Uterus (tissue), 2 donors: Measurements from ENCODE around the gene TTC39B.

Source experiments
- CTCF ChIP-seq, 4 experiments: fragments of 200-600 bp in 2 of 4; fragments of 450-650 bp in 2 of 4; sonication (generic) in 2 of 4; IDR thresholded peaks; one replicate each; pipeline ENCODE4 v1.5.1; 2016 to 2019; ENCODE audit warnings: antibody characterized with exemption in 4 of 4, mild to moderate bottlenecking in 2 of 4, moderate library complexity in 1 of 4
- POLR2A ChIP-seq, 2 donors: fragments of 450-650 bp; IDR thresholded peaks; one replicate each; pipeline ENCODE4 v1.6.1; 2016; ENCODE audit warnings: antibody characterized with exemption in 2 of 2, mild to moderate bottlenecking in 1 of 2, moderate library complexity in 1 of 2

- no peak for TF ChIP-seq CTCF (IDR thresholded peaks at IDR 0.05)
- TF ChIP-seq POLR2A (IDR thresholded peaks at IDR 0.05) = no peak
These were observed 79.5 kb downstream of the TTC39B start for GRCh38 chr9:15227491-15227890.
